K562 (cell line): ENCODE results near the gene KLHDC10. TPM values are rescaled to one million over a fixed set of nuclear protein-coding genes. Genes with fewer than 3 reads are reported as not detected.

Source experiments
- ATAC-seq: fragments of 200-7000 bp; cut with Tn5 transposase; 3 replicates; pipeline ENCODE4 v1.9.1; 2020; ENCODE audit warnings: moderate library complexity
- BruUV-seq: library from RNA; stranded (reverse); fragments of 400-500 nt; replicated peaks from 2 replicates; lab custom pipeline; 2021; lab: Mats Ljungman, UMichigan
- CTCF ChIA-PET: fragments of 300-600 bp; formaldehyde crosslinking; extraction: SDS; loops from one replicate; lab custom pipeline; 2021; ENCODE audit warnings: low intra/inter-chr PET ratio; lab: Yijun Ruan, JAX
- POLR2A ChIA-PET: fragments of 300-600, 350-650 bp; sonication (Branson Sonifier 250); formaldehyde crosslinking; extraction: SDS; loops from one replicate; lab custom pipeline; 2021; ENCODE audit warnings: antibody characterized with exemption, inconsistent platforms; lab: Yijun Ruan, JAX
- DNase-seq, 4 experiments: peaks; one replicate each; pipeline versions ENCODE4 v3.0.0 to v3.0.0-alpha.2; 2011 to 2018; ENCODE audit warnings: low spot score in 3 of 4, mixed read lengths in 3 of 4; ENCODE audit errors: extremely low read depth in 1 of 4
- FAIRE-seq: peaks from 2 replicates; lab custom pipeline; 2011; peaks lifted over from hg19 to GRCh38; lab: Jason Lieb, UNC
- H2AFZ ChIP-seq: 2 replicates; pipeline ENCODE4 v1.6.0; 2011; ENCODE audit warnings: low read depth, low read length, control low read depth, inconsistent platforms
- H3K27ac ChIP-seq: fragments of 200-600 bp; 3 replicates; pipeline ENCODE4 v1.8.0; 2011; ENCODE audit warnings: low read depth, mild to moderate bottlenecking, control low read depth, inconsistent platforms, low read length, moderate library complexity, mixed read lengths; ENCODE audit errors: extremely low read depth
- H3K27me3 ChIP-seq, 2 experiments: fragments of 300-600 bp in 1 of 2; 2 replicates in 1 of 2; 3 replicates in 1 of 2; pipeline versions ENCODE4 v1.6.0 to v1.8.0; 2011; ENCODE audit warnings: inconsistent platforms in 2 of 2, low read length in 2 of 2, mild to moderate bottlenecking in 1 of 2, mixed read lengths in 1 of 2, moderate library complexity in 1 of 2; ENCODE audit not compliant: control insufficient read depth in 2 of 2, insufficient read depth in 2 of 2
- H3K36me3 ChIP-seq: fragments of 300-600 bp; 3 replicates; pipeline ENCODE4 v1.8.0; 2011; ENCODE audit warnings: mild to moderate bottlenecking, low read length, inconsistent platforms; ENCODE audit not compliant: control insufficient read depth, insufficient read depth
- H3K4me1 ChIP-seq, 2 experiments: fragments of 200-600 bp in 1 of 2; replicated peaks in 1 of 2; 2 replicates in 1 of 2; 3 replicates in 1 of 2; pipeline versions ENCODE4 v1.5.1 to v1.8.0; 2011; ENCODE audit warnings: inconsistent platforms in 2 of 2, low read length in 2 of 2, mild to moderate bottlenecking in 1 of 2, mixed read lengths in 1 of 2, moderate library complexity in 1 of 2; ENCODE audit not compliant: control insufficient read depth in 2 of 2, insufficient read depth in 2 of 2
- H3K4me2 ChIP-seq: 2 replicates; pipeline ENCODE4 v1.6.1; 2011; ENCODE audit warnings: low read length, control low read depth, inconsistent platforms, mixed read lengths; ENCODE audit not compliant: insufficient read depth
- H3K4me3 ChIP-seq: fragments of 200-600 bp; sonication (generic), shearing (Covaris generic); 2 replicates; pipeline ENCODE4 v1.5.1; 2016; ENCODE audit warnings: control low read depth, inconsistent platforms
- H3K79me2 ChIP-seq: fragments of 200-600 bp; 3 replicates; pipeline ENCODE4 v1.8.0; 2011; ENCODE audit warnings: low read length, inconsistent platforms; ENCODE audit not compliant: control insufficient read depth, insufficient read depth
- H3K9ac ChIP-seq, 2 experiments: 2 replicates each; pipeline versions ENCODE4 v1.6.0 to v1.6.1; 2011; ENCODE audit warnings: low read depth in 2 of 2, low read length in 2 of 2, control low read depth in 1 of 2, inconsistent platforms in 1 of 2, mild to moderate bottlenecking in 1 of 2, mixed read lengths in 1 of 2; ENCODE audit not compliant: insufficient read depth in 1 of 2
- H3K9me1 ChIP-seq: one replicate; pipeline ENCODE4 v1.6.0; 2011; ENCODE audit warnings: inconsistent platforms, mild to moderate bottlenecking, low read length, moderate library complexity; ENCODE audit not compliant: control insufficient read depth, insufficient read depth
- H3K9me3 ChIP-seq: replicated peaks from 2 replicates; pipeline ENCODE4 v1.5.1; 2011; ENCODE audit warnings: low read depth, low read length, inconsistent platforms; ENCODE audit not compliant: control insufficient read depth, insufficient read depth
- H4K20me1 ChIP-seq: replicated peaks from 2 replicates; pipeline ENCODE4 v1.6.1; 2011; ENCODE audit warnings: low read length, inconsistent platforms, mixed read lengths; ENCODE audit not compliant: control insufficient read depth, insufficient read depth
- ETV5 ChIP-seq: sonication (generic); formaldehyde crosslinking; IDR thresholded peaks from 2 replicates; pipeline ENCODE4 v1.4.0; 2020; ENCODE audit warnings: low read depth, mild to moderate bottlenecking, missing genetic modification reagents
- GTF2E2 ChIP-seq: fragments of 200-800 bp; sonication (Bioruptor generic); IDR thresholded peaks from 2 replicates; pipeline ENCODE4 v1.6.1; 2016; ENCODE audit warnings: missing genetic modification characterization, missing compliant biosample characterization
- GTF2F1 ChIP-seq: IDR thresholded peaks from 2 replicates; pipeline ENCODE4 v1.6.1; 2011; ENCODE audit warnings: low read depth, low read length, improper control_type of control experiment
- NUFIP1 ChIP-seq: fragments of 450-650 bp; IDR thresholded peaks from 2 replicates; pipeline ENCODE4 v1.6.1; 2018; ENCODE audit not compliant: partially characterized antibody
- POLR2AphosphoS2 ChIP-seq: IDR thresholded peaks from 2 replicates; pipeline ENCODE4 v1.6.1; 2012; ENCODE audit warnings: low read length, improper control_type of control experiment
- ZNF263 ChIP-seq: sonication (generic); formaldehyde crosslinking; IDR thresholded peaks from 2 replicates; pipeline ENCODE4 v1.8.0; 2022; ENCODE audit warnings: mild to moderate bottlenecking, missing genetic modification reagents, borderline replicate concordance
- WGBS: fragments of 100-300 bp; shearing (Covaris generic); methylation state at CpG from one replicate; pipeline ENCODE4 v1.1.6; 2016; ENCODE audit warnings: low coverage, mixed read lengths; ENCODE audit not compliant: insufficient coverage; ENCODE audit errors: missing lambda C conversion rate; 5-methylcytosine and 5-hydroxymethylcytosine counted together
- in situ Hi-C: fragments of 300-500 bp; cut with MboI; formaldehyde crosslinking; loops from 4 replicates; pipeline ENCODE4 v1.15.0; 2018; ENCODE audit warnings: inconsistent platforms, mixed read lengths
- intact Hi-C: fragments of 100-400 bp; cut with micrococcal nuclease; formaldehyde crosslinking; loops from 2 replicates; pipeline ENCODE4 v1.14.2; 2022
- polyA plus RNA-seq, 8 experiments: library from polyadenylated mRNA; depleted of rRNA in 4 of 8; stranded (reverse) in 5 of 8; unstranded in 3 of 8; fragments of >200 nt; fragmentation: Nextera tagmentation in 2 of 8; fragmentation: Illumina TruSeq in 1 of 8; extraction: Ambion mirVana in 2 of 8; extraction: Trizol in 1 of 8; gene quantifications; 2 replicates each; pipeline versions ENCODE4 v1.2.1 to v1.2.3, GENCODE V29; 2011 to 2014; ENCODE audit warnings: inconsistent platforms in 1 of 8, missing spikeins in 1 of 8
- total RNA-seq, 7 experiments: library from RNA; depleted of rRNA in 6 of 7; stranded (reverse); fragments of >200 nt in 6 of 7; fragmentation: Illumina TruSeq in 2 of 7; extraction: Trizol in 2 of 7; gene quantifications; 2 replicates each; pipeline versions ENCODE4 v1.2.1 to v1.2.3, GENCODE V29; 2011 to 2021; ENCODE audit warnings: low replicate concordance in 1 of 7
- TF ChIP-seq, protein P1 (sequence below), 2 experiments: fragments of 450-650 bp in 1 of 2; sonication (generic) in 1 of 2; formaldehyde crosslinking; conservative IDR thresholded peaks; 2 replicates each; pipeline versions ENCODE4 v1.4.0 to v1.8.1; 2020 to 2022; ENCODE audit warnings: mild to moderate bottlenecking in 1 of 2, missing genetic modification reagents in 1 of 2
- TF ChIP-seq, protein P2 (sequence below): sonication (generic); formaldehyde crosslinking; IDR thresholded peaks from 2 replicates; pipeline ENCODE4 v1.8.1; 2022; ENCODE audit warnings: missing genetic modification reagents
- TF ChIP-seq, protein P3 (sequence below), 2 experiments: fragments of 450-650 bp in 1 of 2; sonication (generic) in 1 of 2; formaldehyde crosslinking in 1 of 2; IDR thresholded peaks; 2 replicates each; pipeline versions ENCODE4 v1.7.1 to v1.9.0; 2016 to 2022; ENCODE audit warnings: inconsistent platforms in 1 of 2, mild to moderate bottlenecking in 1 of 2, missing genetic modification reagents in 1 of 2

Gene KLHDC10
- total and polyA plus RNA-seq, 9 of the 15 experiments (the other 6 are each of a cell fraction or from before 2014, with no cell fraction given): 9.8 to 80.5 (median 31.4) TPM

DNA sequence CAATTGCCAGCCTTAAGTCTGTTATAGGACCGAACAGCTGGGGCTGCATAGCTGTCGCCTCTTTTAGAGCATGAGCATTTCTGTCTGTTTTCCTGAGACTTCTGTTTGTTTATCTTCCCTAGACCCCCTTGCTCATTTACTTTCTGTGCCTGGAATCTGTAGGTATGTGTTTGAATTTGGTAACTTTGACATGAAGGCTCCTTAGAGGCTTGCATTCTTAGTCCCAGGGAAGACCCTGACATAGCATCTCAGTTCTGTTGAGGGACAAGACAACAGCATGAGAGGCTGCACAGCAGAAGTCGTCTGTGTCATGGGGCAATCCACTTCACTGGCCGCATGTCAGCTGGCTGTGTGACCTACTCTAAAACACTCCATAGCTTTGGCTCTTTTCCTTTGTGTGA lies 58.7 kb downstream of the KLHDC10 start:
- Histone ChIP-seq H3K9me1 (no peaks in the 10 kb centered on the region), H3K36me3 (peaks cover 87% of the 10 kb centered on the region), H3K9me3 (no peaks in the 10 kb centered on the region), H3K4me3 (no peak overlapping the region), H3K9ac (peak overlapping the region in 1 of 2 experiments; percentile 4; a peak in 1 of 4 replicates), H4K20me1 (no peaks in the 10 kb centered on the region), H3K4me1 (peaks cover 16 to 57% of the 10 kb centered on the region in 2 experiments), H3K4me2 (no peak overlapping the region), H3K27ac (0 out of 3 replicates have a peak overlapping the region, but pooled peaks have one; percentile 7), H3K79me2 (peaks cover 15% of the 10 kb centered on the region; the same call in 2 of the 3 replicates), H3K27me3 (no peaks in the 10 kb centered on the region), H2AFZ (no peak overlapping the region)
- no TSS peak for BruUV-seq
- ChIA-PET POLR2A (interaction anchor here (0.8 to 1.4 kb wide), 5 partner anchors 9 to 76 kb away, joined by 3 to 5 read pairs (median 3); partner anchors contain the start of gene TMEM209), CTCF (no interaction called here)
- whole genome bisulfite sequencing: 91% methylated on average over 4 of the region's 4 CpGs
- FAIRE-seq (no peak), ATAC-seq (no peak), DNase-seq (peak in 1 of 4 experiments; percentile 19)
- in situ Hi-C loops (no loop called here), intact Hi-C loops (no loop called here)
- 0 out of 2 replicates have a peak, but pooled peaks have one; percentile 17 for TF ChIP-seq ETV5
- TF ChIP-seq, protein P1, sequence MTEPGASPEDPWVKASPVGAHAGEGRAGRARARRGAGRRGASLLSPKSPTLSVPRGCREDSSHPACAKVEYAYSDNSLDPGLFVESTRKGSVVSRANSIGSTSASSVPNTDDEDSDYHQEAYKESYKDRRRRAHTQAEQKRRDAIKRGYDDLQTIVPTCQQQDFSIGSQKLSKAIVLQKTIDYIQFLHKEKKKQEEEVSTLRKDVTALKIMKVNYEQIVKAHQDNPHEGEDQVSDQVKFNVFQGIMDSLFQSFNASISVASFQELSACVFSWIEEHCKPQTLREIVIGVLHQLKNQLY (CRISPR knock-in tag; conservative IDR thresholded peaks at IDR 0.05): no peak
- no peak for TF ChIP-seq NUFIP1
- TF ChIP-seq GTF2F1: no peak
- no peak for TF ChIP-seq POLR2AphosphoS2
- TF ChIP-seq, protein P2, sequence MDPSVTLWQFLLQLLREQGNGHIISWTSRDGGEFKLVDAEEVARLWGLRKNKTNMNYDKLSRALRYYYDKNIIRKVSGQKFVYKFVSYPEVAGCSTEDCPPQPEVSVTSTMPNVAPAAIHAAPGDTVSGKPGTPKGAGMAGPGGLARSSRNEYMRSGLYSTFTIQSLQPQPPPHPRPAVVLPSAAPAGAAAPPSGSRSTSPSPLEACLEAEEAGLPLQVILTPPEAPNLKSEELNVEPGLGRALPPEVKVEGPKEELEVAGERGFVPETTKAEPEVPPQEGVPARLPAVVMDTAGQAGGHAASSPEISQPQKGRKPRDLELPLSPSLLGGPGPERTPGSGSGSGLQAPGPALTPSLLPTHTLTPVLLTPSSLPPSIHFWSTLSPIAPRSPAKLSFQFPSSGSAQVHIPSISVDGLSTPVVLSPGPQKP (CRISPR knock-in tag): no peak
- no peak for TF ChIP-seq ZNF263 (CRISPR knock-in tag)
- TF ChIP-seq, protein P3, sequence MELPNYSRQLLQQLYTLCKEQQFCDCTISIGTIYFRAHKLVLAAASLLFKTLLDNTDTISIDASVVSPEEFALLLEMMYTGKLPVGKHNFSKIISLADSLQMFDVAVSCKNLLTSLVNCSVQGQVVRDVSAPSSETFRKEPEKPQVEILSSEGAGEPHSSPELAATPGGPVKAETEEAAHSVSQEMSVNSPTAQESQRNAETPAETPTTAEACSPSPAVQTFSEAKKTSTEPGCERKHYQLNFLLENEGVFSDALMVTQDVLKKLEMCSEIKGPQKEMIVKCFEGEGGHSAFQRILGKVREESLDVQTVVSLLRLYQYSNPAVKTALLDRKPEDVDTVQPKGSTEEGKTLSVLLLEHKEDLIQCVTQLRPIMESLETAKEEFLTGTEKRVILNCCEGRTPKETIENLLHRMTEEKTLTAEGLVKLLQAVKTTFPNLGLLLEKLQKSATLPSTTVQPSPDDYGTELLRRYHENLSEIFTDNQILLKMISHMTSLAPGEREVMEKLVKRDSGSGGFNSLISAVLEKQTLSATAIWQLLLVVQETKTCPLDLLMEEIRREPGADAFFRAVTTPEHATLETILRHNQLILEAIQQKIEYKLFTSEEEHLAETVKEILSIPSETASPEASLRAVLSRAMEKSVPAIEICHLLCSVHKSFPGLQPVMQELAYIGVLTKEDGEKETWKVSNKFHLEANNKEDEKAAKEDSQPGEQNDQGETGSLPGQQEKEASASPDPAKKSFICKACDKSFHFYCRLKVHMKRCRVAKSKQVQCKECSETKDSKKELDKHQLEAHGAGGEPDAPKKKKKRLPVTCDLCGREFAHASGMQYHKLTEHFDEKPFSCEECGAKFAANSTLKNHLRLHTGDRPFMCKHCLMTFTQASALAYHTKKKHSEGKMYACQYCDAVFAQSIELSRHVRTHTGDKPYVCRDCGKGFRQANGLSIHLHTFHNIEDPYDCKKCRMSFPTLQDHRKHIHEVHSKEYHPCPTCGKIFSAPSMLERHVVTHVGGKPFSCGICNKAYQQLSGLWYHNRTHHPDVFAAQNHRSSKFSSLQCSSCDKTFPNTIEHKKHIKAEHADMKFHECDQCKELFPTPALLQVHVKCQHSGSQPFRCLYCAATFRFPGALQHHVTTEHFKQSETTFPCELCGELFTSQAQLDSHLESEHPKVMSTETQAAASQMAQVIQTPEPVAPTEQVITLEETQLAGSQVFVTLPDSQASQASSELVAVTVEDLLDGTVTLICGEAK (IDR thresholded peaks at IDR 0.05): no peak
- TF ChIP-seq, protein P3 (CRISPR knock-in tag; IDR thresholded peaks at IDR 0.05): no peak
- no peak for TF ChIP-seq GTF2E2 (tag)
